ENCODE results near the gene THOC2.
"Not testable (repeated sequence)": the region's sequence is repeated elsewhere in the genome, so short reads cannot be mapped to it uniquely, and the experiment has no call there.

The THOC2 gene

DNA sequence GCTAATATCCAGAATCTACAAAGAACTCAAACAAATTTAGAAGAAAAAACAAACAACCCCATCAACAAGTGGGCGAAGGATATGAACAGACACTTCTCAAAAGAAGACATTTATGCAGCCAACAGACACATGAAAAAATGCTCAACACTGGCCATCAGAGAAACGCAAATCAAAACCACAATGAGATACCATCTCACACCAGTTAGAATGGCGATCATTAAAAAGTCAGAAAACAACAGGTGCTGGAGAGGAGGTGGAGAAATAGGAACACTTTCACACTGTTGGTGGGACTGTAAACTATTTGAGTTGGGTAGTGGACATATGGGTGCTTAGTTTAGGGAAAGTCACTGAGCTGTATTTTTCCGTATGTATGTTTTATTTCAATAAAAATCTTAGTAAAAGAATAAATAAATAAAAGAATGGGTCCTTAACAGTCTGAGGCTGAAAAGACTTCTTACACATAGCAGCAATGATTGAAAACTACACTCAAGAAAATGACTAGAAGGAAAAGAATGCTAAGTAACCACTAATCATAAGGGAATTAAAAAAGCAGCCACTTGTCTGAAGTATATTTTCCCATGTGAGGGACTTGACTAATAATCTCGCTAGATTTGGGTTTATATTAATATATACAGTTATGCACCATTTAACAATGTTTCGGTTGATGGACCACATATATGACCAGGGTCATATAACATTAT is 68.2 kb downstream of the THOC2 start:
- not testable (repeated sequence) for DNase-seq (ENCODE audit: low spot score)

DNA sequence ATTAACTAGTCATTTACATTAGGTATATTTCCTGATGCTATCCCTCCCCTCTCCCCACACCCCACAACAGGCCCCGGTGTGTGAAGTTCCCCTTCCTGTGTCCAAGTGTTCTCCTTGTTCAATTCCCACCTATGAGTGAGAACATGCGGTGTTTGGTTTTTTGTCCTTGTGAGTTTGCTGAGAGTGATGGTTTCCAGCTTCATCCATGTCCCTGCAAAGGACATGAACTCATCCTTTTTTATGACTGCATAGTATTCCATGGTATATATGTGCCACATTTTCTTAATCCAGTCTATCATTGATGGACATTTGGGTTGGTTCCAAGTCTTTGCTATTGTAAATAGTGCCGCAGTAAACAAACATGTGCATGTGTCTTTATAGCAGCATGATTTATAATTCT is 69.1 kb downstream of the THOC2 start:
- not testable (repeated sequence) for DNase-seq (ENCODE audit: low spot score)

- not testable (repeated sequence) for DNase-seq (ENCODE audit: low spot score)
These were observed 76.3 kb downstream of the THOC2 start for GRCh38 chrX:123656507-123656906.

DNA sequence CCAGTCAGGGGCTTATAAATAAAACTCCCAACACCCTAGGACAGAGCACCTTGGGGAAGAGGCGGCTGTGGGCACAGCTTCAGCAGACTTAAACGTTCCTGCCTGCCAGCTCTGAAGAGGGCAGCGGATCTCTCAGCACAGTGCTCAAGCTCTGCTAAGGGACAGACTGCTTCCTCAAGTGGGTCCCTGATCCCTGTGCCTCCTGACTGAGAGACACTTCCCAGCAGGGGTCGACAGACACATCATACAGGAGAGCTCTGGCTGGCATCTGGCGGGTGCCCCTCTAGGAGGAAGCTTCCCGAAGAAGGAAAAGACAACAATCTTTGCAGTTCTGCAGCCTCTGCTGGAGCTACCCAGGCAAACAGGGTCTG is 84.1 kb downstream of the THOC2 start:
- not testable (repeated sequence) for DNase-seq (ENCODE audit: low spot score)

- DNase-seq (ENCODE audit: low spot score): no peak
These were observed 84.6 kb downstream of the THOC2 start for GRCh38 chrX:123648028-123648810.

DNA sequence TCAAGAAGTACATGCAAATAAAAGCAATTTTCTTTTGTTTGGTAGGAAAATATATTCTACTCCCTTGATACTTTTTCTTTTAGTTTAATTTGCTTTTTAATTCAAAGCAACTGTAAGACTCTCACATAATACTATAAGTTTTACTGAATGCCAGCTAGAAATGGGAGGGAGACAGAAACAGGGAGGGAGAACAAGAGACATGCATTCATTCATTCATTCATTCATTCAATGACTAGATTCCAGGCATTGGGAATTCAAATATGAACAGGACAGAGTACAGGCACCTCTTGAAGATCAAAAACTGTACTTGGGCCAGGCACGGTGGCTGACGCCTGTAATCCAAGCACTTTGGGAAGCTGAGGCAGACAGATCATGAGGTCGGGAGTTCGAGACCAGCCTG is 85.6 kb downstream of the THOC2 start:
- DNase-seq (ENCODE audit: low spot score): no peak

GRCh38 chrX:123629502-123629901 is 103.3 kb downstream of the THOC2 start:
- DNase-seq (ENCODE audit: low spot score): no peak

GRCh38 chrX:123626962-123627361 is 105.9 kb downstream of the THOC2 start:
- no peak for DNase-seq (ENCODE audit: low spot score)

- DNase-seq (ENCODE audit: low spot score): no peak
These were observed 106.9 kb downstream of the THOC2 start for GRCh38 chrX:123625952-123626351.

DNA sequence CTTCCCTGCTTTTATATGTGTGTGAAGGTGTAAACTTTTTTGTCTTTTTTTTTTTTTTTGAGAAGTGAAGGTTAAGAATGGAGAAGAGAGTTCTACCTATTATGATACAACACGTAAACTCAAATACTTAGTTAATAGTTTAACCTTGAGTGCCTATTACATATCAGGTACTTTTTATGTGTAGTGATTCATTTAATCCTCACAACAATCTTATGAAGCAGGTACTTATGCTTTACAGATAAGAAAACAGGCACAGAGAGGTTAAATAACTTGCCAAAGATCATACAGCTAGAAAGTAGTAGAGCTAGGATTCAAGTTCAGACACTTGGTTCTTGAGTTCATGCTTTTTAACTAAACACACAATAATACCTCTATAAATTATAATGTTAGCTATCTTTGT is 107.4 kb downstream of the THOC2 start:
- DNase-seq (ENCODE audit: low spot score): no peak

GRCh38 chrX:123617007-123617406 is 115.8 kb downstream of the THOC2 start:
- no peak for DNase-seq (ENCODE audit: low spot score)

DNA sequence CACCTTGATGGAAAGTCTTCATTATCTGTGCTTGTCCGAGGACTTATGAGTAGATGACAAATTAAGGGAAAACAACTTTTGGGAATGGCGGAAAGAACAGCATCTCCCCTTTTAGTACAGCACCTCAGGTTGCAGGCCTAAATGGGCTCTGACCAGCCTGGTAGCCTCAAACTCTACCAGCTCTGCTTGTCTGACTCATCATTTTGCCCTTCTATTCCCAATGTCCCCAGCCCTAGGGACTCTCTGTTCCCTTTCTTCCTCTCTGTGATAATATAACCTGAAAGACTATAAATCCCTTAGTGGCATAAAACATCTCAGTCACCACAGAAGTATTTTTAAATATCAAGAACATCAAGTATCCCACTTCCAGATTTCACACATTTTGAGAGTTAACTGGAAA is 121.9 kb downstream of the THOC2 start:
- no peak for DNase-seq (ENCODE audit: low spot score)

- no peak for DNase-seq (ENCODE audit: low spot score)
These were observed 125.0 kb downstream of the THOC2 start for GRCh38 chrX:123607806-123608205.

DNA sequence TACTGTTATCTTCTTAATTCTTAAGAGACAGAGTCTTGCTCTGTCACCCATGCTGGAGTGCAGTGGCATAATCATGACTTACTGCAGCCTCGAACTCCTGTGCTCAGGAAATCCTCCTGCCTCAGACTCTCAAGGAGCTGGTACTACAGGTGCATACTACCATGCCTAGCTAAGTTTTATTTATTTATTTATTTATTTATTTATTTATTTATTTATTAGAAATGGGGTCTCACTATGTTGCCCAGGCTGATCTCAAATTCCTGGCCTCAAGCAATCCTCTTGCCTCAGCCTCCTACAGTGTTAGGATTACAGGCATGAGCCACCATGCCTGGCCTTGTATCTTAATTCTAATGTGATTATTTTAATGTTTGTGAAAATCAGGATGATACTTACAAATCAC is 125.6 kb downstream of the THOC2 start:
- DNase-seq (ENCODE audit: low spot score): no peak

DNA sequence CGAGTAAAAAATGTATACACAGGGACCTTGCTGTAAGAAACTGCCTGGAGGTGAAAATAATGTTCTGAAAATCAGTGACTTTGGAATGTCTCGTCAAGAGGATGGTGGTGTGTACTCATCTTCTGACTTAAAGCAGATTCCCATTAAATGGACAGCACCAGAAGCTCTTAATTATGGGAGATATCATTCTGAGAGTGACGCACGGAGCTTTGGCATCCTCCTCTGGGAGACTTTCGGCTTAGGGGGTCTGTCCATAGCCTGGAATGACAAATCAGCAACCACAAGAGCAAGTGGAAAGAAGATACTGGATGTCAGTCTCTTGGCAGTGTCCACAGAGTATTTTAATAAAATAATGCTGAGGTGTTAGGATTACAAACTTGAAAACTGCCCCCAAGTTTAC is 129.4 kb downstream of the THOC2 start:
- no peak for DNase-seq (ENCODE audit: low spot score)

DNA sequence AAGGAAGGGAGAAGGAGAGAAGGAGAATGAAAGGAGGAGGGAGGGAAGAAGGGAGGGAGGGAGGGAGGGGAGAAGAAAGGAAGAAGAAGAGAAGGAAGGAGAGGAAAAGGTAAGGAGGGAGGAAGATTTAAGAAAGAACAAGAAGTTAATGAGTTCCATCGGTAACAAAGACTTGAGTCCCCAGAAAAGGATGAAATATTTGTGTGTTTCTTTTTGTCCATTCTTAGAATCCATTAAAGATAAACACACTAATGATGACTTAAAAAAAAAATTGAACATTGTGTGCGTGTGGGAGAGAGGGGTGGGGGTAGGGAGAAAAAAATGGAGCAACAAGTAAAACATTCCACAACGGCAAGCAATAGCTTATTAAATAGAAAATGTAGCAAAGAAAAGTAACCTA is 131.4 kb downstream of the THOC2 start:
- no peak for DNase-seq (ENCODE audit: low spot score)

- DNase-seq (ENCODE audit: low spot score): no peak
These were observed 132.7 kb downstream of the THOC2 start for GRCh38 chrX:123600181-123600580.

DNA sequence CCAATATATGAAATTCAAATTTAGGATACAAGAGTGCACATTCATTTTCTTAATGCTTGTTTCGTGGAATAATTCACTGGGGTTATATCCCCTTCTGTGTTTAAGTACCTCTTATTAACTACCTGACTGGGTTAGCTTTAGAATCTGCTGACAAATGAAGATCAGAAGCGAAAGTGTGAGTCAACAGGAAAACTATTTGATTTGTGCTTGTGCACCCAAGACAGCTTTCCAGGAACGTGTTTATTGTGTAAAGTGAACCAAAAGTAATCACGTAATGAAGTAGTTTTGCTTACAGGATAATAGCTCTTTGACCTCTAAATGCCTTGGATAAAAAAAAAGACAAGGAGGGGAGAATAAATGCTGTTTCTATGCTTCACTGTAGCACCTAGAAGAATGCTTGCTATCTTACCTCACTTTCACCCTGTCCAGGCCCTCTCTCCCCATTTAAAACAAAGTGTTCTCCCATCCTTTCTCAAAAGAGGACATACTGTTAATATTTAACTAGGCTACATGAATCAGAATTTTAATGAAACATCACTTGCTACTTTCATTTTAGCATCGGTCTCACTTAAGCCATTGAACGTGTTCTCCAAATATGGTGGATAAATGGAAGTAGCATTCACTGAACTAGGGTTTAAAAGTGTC is 141.9 kb downstream of the THOC2 start:
- no peak for DNase-seq (ENCODE audit: low spot score)

GRCh38 chrX:123588723-123589122 is 144.1 kb downstream of the THOC2 start:
- no peak for DNase-seq (ENCODE audit: low spot score)

- no peak for DNase-seq (ENCODE audit: low spot score)
These were observed 151.3 kb downstream of the THOC2 start for GRCh38 chrX:123581586-123581985.

- DNase-seq (ENCODE audit: low spot score): no peak
These were observed 152.1 kb downstream of the THOC2 start for GRCh38 chrX:123580792-123581191.

DNA sequence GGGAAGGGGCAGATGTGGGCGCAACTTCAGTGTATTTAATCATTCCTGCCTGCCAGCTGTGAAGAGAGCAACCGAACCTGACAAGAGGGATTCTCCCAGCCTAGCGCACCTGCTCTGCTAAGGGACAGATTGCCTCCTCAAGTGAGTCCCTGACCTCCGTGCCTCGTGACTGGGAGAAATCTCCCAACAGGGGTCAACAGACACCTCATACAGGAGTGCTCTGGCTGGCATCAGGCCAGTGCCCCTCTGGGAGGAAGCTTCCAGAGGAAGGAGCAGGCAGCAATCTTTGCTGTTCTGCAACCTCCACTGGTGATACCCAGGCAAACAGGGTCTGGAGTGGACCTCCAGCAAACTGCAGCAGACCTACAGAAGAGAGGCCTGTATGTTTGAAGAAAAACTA is 158.8 kb downstream of the THOC2 start:
- not testable (repeated sequence) for DNase-seq (ENCODE audit: low spot score)

GRCh38 chrX:123570011-123570590 is 162.8 kb downstream of the THOC2 start:
- no peak for DNase-seq (ENCODE audit: low spot score)

Data from cerebellar cortex (tissue), 1 donor.